Hepatocyte (in vitro differentiated cells): ENCODE measurements around the gene EBP.

Source experiments
- CTCF ChIP-seq: fragments of 200-600 bp; sonication (generic); IDR thresholded peaks from 2 replicates; pipeline ENCODE4 v1.5.1; 2016; ENCODE audit warnings: antibody characterized with exemption, mild to moderate bottlenecking; ENCODE audit not compliant: poor library complexity
- EZH2 ChIP-seq: fragments of 200-600 bp; sonication (generic); IDR thresholded peaks from 2 replicates; pipeline ENCODE4 v1.6.1; 2016; ENCODE audit warnings: antibody characterized with exemption, mild to moderate bottlenecking, borderline replicate concordance

DNA sequence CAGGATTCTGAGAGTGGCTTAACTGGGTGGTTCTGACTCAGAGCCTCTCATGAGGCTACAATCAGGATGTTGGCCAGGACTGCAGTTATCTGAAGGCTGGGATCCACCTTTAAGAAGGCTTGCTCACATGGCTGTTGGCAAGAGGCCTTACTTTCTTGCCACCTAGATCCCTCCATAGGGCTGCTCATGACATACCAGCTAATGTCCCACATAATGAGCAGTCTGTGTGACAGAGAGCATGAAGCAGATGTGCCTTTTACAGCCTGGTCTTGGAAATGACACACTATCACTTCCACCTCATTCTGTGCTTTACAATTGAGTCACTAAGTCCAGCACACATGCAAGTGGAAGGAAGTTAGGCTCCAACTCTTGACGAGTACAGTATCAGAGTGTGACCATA is 48.4 kb downstream of the EBP start:
- TF ChIP-seq CTCF = no peak
- TF ChIP-seq EZH2 = no peak
